H9 (cell line): ENCODE measurements around the gene FBXL16. TPM values are rescaled to one million over a fixed set of nuclear protein-coding genes. Genes with fewer than 3 reads are reported as not detected.

Experiments used
- DNase-seq: peaks from one replicate; pipeline ENCODE4 v3.0.0-alpha.2; 2017
- H2AFZ ChIP-seq: one replicate; pipeline ENCODE4 v1.6.1; 2013; ENCODE audit warnings: mild to moderate bottlenecking, low read length, control low read depth, moderate library complexity
- H2AK5ac ChIP-seq: 2 replicates; pipeline ENCODE4 v1.6.1; 2013; ENCODE audit warnings: low read length, control low read depth, mixed read lengths; ENCODE audit not compliant: insufficient read length
- H2BK120ac ChIP-seq: one replicate; pipeline ENCODE4 v1.6.1; 2013; ENCODE audit warnings: low read depth, mild to moderate bottlenecking, low read length, control low read depth, inconsistent platforms; ENCODE audit not compliant: poor library complexity, severe bottlenecking
- H2BK12ac ChIP-seq: 2 replicates; pipeline ENCODE4 v1.6.1; 2013; ENCODE audit warnings: low read length, control low read depth, mixed read lengths, low read depth; ENCODE audit not compliant: insufficient read length
- H2BK15ac ChIP-seq: 2 replicates; pipeline ENCODE4 v1.6.1; 2013; ENCODE audit warnings: low read depth, low read length, control low read depth
- H2BK20ac ChIP-seq: one replicate; pipeline ENCODE4 v1.6.1; 2013; ENCODE audit warnings: low read depth, mild to moderate bottlenecking, low read length, control low read depth, inconsistent platforms; ENCODE audit not compliant: poor library complexity, severe bottlenecking
- H2BK5ac ChIP-seq: 2 replicates; pipeline ENCODE4 v1.6.1; 2013; ENCODE audit warnings: low read length, control low read depth, mixed read lengths; ENCODE audit not compliant: insufficient read length
- H3K14ac ChIP-seq: 2 replicates; pipeline ENCODE4 v1.6.1; 2013; ENCODE audit warnings: low read length, control low read depth; ENCODE audit not compliant: insufficient read depth
- H3K18ac ChIP-seq: 2 replicates; pipeline ENCODE4 v1.6.1; 2013; ENCODE audit warnings: low read depth, mild to moderate bottlenecking, mixed read lengths, low read length, control low read depth; ENCODE audit not compliant: insufficient read length
- H3K23ac ChIP-seq: 2 replicates; pipeline ENCODE4 v1.6.1; 2013; ENCODE audit warnings: low read length, control low read depth, mixed read lengths, low read depth; ENCODE audit not compliant: insufficient read length
- H3K23me2 ChIP-seq: 2 replicates; pipeline ENCODE4 v1.6.1; 2013; ENCODE audit warnings: low read depth, mild to moderate bottlenecking, mixed read lengths, low read length, control low read depth; ENCODE audit not compliant: insufficient read length, poor library complexity, severe bottlenecking
- H3K27ac ChIP-seq: 2 replicates; pipeline ENCODE4 v1.5.1; 2013; ENCODE audit warnings: low read length, control low read depth, mixed read lengths, low read depth; ENCODE audit not compliant: insufficient read length
- H3K27me3 ChIP-seq: 2 replicates; pipeline ENCODE4 v1.6.1; 2013; ENCODE audit warnings: low read length, control low read depth, inconsistent platforms; ENCODE audit not compliant: insufficient read depth
- H3K4ac ChIP-seq: 2 replicates; pipeline ENCODE4 v1.6.1; 2013; ENCODE audit warnings: low read depth, mild to moderate bottlenecking, control low read depth, inconsistent platforms, low read length, moderate library complexity
- H3K4me1 ChIP-seq: 2 replicates; pipeline ENCODE4 v1.6.1; 2013; ENCODE audit warnings: low read length, control low read depth, inconsistent platforms; ENCODE audit not compliant: insufficient read depth
- H3K4me2 ChIP-seq: 2 replicates; pipeline ENCODE4 v1.6.1; 2013; ENCODE audit warnings: low read length, control low read depth, mixed read lengths; ENCODE audit not compliant: insufficient read length, insufficient read depth
- H3K56ac ChIP-seq: 2 replicates; pipeline ENCODE4 v1.6.1; 2013; ENCODE audit warnings: low read depth, mild to moderate bottlenecking, mixed read lengths, low read length, control low read depth; ENCODE audit not compliant: insufficient read length
- H3K79me1 ChIP-seq: 2 replicates; pipeline ENCODE4 v1.6.1; 2013; ENCODE audit warnings: low read depth, mild to moderate bottlenecking, moderate library complexity, low read length, control low read depth, inconsistent platforms; ENCODE audit not compliant: insufficient read depth, poor library complexity, severe bottlenecking
- H3K79me2 ChIP-seq: 2 replicates; pipeline ENCODE4 v1.6.1; 2013; ENCODE audit warnings: low read length, control low read depth, inconsistent platforms; ENCODE audit not compliant: insufficient read depth
- H3K9ac ChIP-seq: 2 replicates; pipeline ENCODE4 v1.6.1; 2013; ENCODE audit warnings: low read length, control low read depth, mixed read lengths; ENCODE audit not compliant: insufficient read length; ENCODE audit errors: extremely low read depth
- H3K9me3 ChIP-seq: one replicate; pipeline ENCODE4 v1.6.1; 2013; ENCODE audit warnings: low read depth, low read length, inconsistent platforms; ENCODE audit not compliant: control insufficient read depth
- H3T11ph ChIP-seq: one replicate; pipeline ENCODE4 v1.6.1; 2013; ENCODE audit warnings: mild to moderate bottlenecking, low read length, control low read depth, inconsistent platforms
- H4K20me1 ChIP-seq: one replicate; pipeline ENCODE4 v1.6.1; 2013; ENCODE audit not compliant: control insufficient read depth, insufficient read length, insufficient read depth
- H4K5ac ChIP-seq: 2 replicates; pipeline ENCODE4 v1.6.1; 2013; ENCODE audit warnings: low read depth, mild to moderate bottlenecking, mixed read lengths, low read length, control low read depth; ENCODE audit not compliant: insufficient read length
- H4K8ac ChIP-seq: replicated peaks from 2 replicates; pipeline ENCODE4 v1.6.1; 2013; ENCODE audit warnings: low read length, control low read depth, mixed read lengths, low read depth; ENCODE audit not compliant: insufficient read length
- H4K91ac ChIP-seq: 2 replicates; pipeline ENCODE4 v1.6.1; 2013; ENCODE audit warnings: low read depth, mild to moderate bottlenecking, moderate library complexity, mixed read lengths, low read length, control low read depth; ENCODE audit not compliant: insufficient read length
- H3K27ac Mint-ChIP-seq, 3 experiments: 2 replicates in 2 of 3; 3 replicates in 1 of 3; pipeline ENCODE4 v1.8.0; 2020 to 2021; ENCODE audit warnings: mixed read lengths in 3 of 3, mild to moderate bottlenecking in 1 of 3, moderate library complexity in 1 of 3
- H3K27me3 Mint-ChIP-seq: 2 replicates; pipeline ENCODE4 v1.8.0; 2021; ENCODE audit warnings: low read depth, mild to moderate bottlenecking, moderate library complexity, mixed read lengths
- H3K36me3 Mint-ChIP-seq, 3 experiments: 2 replicates in 2 of 3; 3 replicates in 1 of 3; pipeline ENCODE4 v1.8.0; 2020 to 2021; ENCODE audit warnings: low read depth in 3 of 3, mixed read lengths in 3 of 3; ENCODE audit not compliant: insufficient read depth in 1 of 3
- H3K4me1 Mint-ChIP-seq, 2 experiments: 2 replicates each; pipeline ENCODE4 v1.8.0; 2020; ENCODE audit warnings: mixed read lengths in 2 of 2
- H3K4me3 Mint-ChIP-seq, 2 experiments: 2 replicates in 1 of 2; 3 replicates in 1 of 2; pipeline ENCODE4 v1.8.0; 2020 to 2021; ENCODE audit warnings: mild to moderate bottlenecking in 2 of 2, mixed read lengths in 2 of 2, moderate library complexity in 1 of 2
- H3K9me3 Mint-ChIP-seq, 2 experiments: 2 replicates in 1 of 2; 3 replicates in 1 of 2; pipeline ENCODE4 v1.8.0; 2020; ENCODE audit warnings: mild to moderate bottlenecking in 2 of 2, mixed read lengths in 2 of 2, moderate library complexity in 1 of 2
- WGBS: extraction: QIAGEN DNeasy Blood & Tissue Kit; methylation state at CpG from one replicate; pipeline ENCODE4 v1.1.7; 2013; ENCODE audit warnings: missing lambda C conversion rate, low lambda C conversion rate, mixed read lengths; ENCODE audit not compliant: insufficient read length; ENCODE audit errors: extremely low coverage; 5-methylcytosine and 5-hydroxymethylcytosine counted together
- total RNA-seq: library from RNA; stranded (reverse); gene quantifications from 2 replicates; pipeline ENCODE4 v1.2.1, GENCODE V29; 2021
- TF ChIP-seq, protein P1 (sequence below): fragments of 200-600 bp; sonication (generic); conservative IDR thresholded peaks from 3 replicates; pipeline ENCODE4 v1.8.0; 2021; ENCODE audit warnings: antibody characterized with exemption, mild to moderate bottlenecking

Gene FBXL16
- total RNA-seq, 1 experiment from 2014 or later, result 9.6 TPM

DNA sequence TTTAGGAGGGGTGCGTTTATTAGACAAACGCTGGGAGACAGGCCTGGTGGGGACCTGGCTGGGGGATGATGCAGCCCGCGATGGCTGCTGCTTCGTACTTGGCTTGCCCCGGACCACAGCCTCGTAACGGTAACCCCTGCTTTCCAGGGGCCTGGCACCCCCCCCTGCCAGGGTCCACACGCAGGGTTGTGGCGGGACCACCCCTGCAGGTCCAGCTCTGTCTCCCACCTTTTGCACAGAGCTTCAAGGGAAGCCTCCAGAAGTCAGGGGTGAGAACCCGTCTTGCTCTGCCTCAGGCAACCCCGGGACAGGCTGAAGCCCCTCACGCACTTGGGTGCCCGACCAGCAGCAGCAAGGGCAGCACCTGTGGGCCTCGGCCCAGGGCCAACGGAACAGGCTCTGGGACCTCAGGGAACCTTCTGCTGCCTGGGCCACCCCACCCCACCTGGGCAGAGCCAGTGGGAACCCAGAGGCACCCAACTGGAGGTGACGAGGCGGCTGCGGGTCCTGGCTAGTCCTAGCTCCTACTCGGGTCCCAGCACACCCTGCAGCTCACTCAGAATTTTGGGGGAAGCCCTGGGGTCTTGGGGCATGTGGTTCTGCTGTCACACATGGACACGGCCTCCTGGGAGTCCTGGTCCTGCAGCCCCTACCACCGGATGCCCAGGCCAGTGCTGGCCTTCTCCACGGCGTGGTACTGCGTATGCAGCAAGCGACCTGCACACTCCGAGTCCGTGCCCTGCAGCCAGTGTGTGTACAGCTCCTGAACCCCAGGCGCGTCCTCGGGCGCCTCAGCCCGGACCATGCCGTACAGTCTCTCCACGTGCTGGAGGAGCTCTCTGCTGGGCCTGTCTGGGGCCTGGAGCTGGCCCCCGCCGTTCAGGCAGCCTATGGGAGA lies 24.4 kb upstream of the FBXL16 start:
- Mint-ChIP-seq H3K4me3 (no peak overlapping the region; a peak in 1 of 5 replicates), H3K27me3 (peaks cover 12% of the 10 kb centered on the region), H3K4me1 (no peaks in the 10 kb centered on the region), H3K9me3 (no peaks in the 10 kb centered on the region), H3K27ac (no peak overlapping the region), H3K36me3 (peaks cover 0 to 12% (median 4%) of the 10 kb centered on the region in 3 experiments; a peak in 4 of 7 replicates)
- H4K20me1 ChIP-seq, result no peaks in the 10 kb centered on the region
- H3T11ph ChIP-seq, result no peak overlapping the region
- no peak overlapping the region for H3K56ac ChIP-seq
- H3K79me2 ChIP-seq, result no peaks in the 10 kb centered on the region
- no peak overlapping the region for H2BK20ac ChIP-seq
- no peak overlapping the region for H2BK5ac ChIP-seq
- peaks cover 11% of the 10 kb centered on the region for H3K23me2 ChIP-seq
- TF ChIP-seq, protein P1, sequence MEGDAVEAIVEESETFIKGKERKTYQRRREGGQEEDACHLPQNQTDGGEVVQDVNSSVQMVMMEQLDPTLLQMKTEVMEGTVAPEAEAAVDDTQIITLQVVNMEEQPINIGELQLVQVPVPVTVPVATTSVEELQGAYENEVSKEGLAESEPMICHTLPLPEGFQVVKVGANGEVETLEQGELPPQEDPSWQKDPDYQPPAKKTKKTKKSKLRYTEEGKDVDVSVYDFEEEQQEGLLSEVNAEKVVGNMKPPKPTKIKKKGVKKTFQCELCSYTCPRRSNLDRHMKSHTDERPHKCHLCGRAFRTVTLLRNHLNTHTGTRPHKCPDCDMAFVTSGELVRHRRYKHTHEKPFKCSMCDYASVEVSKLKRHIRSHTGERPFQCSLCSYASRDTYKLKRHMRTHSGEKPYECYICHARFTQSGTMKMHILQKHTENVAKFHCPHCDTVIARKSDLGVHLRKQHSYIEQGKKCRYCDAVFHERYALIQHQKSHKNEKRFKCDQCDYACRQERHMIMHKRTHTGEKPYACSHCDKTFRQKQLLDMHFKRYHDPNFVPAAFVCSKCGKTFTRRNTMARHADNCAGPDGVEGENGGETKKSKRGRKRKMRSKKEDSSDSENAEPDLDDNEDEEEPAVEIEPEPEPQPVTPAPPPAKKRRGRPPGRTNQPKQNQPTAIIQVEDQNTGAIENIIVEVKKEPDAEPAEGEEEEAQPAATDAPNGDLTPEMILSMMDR, result no peak
- no peaks in the 10 kb centered on the region for H3K79me1 ChIP-seq
- H3K14ac ChIP-seq, result no peak overlapping the region
- no CpG with 5 or more reads among the region's 37 CpGs for WGBS
- H3K27ac ChIP-seq, result no peak overlapping the region
- no peak overlapping the region for H4K8ac ChIP-seq
- no peak overlapping the region for H2BK12ac ChIP-seq
- H3K23ac ChIP-seq, result no peak overlapping the region
- H3K4ac ChIP-seq, result no peak overlapping the region
- H3K4me1 ChIP-seq, result no peaks in the 10 kb centered on the region
- H3K9ac ChIP-seq, result no peak overlapping the region
- no peak overlapping the region for H3K4me2 ChIP-seq
- H2BK15ac ChIP-seq, result no peak overlapping the region; the same call in 1 of the 2 replicates
- no peak overlapping the region for H3K18ac ChIP-seq
- H2AFZ ChIP-seq, result no peak overlapping the region
- H3K27me3 ChIP-seq, result no peaks in the 10 kb centered on the region
- H3K9me3 ChIP-seq, result no peaks in the 10 kb centered on the region
- no peak overlapping the region for H2AK5ac ChIP-seq
- no peak overlapping the region for H4K5ac ChIP-seq
- H2BK120ac ChIP-seq, result no peak overlapping the region
- DNase-seq, result no peak
- H4K91ac ChIP-seq, result no peak overlapping the region
